GM19468 (cell line): ENCODE data around the gene CFAP74.

Experiments used
- ATAC-seq: cut with Tn5 transposase; IDR thresholded peaks from one replicate; pipeline ENCODE4 v1.9.1; 2021; ENCODE audit warnings: mild to moderate bottlenecking, moderate library complexity, moderate number of reproducible peaks; ENCODE audit not compliant: unreplicated experiment; ENCODE audit errors: extremely low read depth

The CFAP74 gene

DNA sequence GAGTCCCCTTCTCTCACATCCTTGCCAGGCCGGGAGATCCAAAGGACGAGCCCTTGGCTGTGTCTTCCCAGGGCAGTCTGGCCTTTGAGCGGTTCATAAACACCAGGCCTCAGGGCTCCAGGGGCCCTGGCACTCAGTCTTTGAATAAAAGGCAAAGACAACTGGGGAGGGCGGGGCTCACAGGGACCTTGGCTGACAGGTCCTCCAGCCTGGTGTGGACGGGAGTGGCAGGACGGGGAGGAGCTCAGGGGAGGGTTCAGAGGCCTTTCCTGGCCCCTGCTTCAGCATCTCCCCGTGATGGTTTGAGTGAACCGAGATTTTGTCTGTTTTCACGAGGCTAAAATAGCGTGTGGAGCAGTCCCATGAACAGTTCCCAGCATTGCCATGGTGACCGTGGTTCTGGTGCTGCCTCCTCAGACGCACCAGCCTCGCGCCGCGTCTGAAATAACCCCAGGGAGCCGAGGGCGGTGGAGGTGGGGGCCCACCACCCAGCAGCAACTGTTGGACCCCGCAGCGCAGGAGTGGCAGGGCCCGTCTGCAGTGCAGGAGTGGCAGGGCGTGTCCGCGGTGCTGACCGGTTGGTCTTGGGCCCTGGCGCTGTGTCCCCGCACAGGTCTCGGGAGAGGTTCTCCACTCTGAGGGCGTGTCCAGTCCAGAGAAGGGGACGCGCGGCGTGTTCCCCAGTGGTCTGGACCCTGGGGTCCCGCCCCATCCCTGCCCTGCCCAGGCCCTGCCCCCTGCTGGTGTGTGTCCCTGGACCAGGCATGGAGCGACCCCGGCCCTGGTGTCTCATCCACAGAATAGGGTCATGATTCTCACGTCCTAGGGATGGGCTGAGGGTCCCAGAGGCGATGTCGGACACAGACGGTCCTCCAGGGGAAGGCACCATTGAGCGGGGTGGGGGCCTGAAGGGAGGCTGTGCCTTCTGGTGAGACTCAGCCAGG is 39.5 kb upstream of the CFAP74 start:
- no peak for ATAC-seq

DNA sequence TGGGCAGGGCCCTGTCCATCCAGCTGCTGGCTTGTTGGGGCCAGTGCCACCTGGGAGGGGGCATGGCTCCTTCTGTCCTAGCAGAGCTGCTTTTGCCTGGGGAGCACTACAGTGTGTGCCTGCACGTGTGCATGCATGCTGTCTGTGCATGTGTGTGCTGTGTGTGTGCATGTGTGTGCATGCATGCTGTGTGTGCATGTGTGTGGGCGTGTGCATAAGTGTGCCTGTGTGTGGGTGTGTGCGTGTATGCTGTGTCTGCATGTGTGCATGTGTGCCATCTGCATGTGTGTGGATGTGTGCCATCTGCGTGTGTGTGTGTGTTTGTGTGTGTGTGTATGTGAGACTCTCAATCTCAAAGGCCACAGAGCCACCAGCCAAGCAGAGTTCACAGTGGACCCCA is 38.3 kb upstream of the CFAP74 start:
- ATAC-seq = no peak

DNA sequence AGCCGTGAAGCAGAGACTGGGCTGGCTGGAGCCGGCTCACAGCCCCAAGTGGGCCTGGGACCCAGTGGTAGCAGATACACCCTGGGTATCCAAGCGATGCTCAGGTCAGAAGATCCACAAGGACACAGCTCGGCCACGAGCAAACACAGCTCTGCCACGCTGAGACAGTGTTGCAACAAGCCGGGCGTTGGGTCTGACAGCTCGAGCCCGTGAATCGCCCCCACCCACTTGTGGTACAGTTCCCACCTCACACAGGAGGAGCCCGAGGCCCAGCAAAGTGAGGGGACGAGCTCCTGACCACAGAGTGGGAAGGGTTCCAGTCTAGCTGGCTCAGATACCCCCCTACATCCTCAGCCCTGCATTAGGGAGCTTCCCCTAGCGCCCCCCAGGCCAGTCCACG is 37.7 kb upstream of the CFAP74 start:
- no peak for ATAC-seq

DNA sequence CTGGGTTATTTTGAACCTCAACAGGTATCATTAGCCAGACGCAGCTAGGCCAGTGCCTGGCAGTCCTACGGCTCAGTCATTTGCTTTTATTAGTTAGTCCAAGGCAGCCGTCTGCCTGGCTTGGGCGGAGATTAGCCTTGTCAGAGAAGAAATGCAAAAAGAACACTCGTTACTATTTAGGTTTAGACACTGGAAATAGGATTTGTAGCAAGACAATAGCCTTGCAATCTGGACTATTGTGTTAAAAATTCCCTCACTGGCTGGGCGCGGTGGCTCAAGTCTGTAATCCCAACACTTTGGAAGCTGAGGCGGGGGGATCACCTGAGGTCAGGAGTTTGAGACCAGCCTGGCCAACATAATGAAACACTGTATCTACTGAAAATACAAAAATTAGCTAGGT is 35.7 kb upstream of the CFAP74 start:
- no peak for ATAC-seq

DNA sequence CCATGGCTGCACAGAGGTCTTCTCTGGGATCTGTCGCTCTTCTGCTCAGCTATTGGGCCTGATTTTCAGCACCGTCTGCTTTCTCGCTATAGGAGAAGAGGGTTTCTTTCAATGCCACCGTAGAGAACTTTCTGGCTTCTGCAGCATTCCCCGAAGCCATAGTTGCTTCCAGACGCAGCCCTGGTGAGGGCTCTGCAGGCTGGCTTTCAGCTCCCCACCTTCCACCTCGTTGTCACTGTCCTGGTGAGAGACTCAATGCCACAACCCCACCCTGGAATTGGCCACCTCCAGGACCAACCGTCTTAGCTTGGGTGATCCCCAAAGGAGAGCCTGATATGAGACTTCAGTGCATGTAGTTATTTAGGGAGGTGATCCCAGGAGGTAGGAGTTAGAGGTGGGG is 34.6 kb upstream of the CFAP74 start:
- ATAC-seq = no peak

DNA sequence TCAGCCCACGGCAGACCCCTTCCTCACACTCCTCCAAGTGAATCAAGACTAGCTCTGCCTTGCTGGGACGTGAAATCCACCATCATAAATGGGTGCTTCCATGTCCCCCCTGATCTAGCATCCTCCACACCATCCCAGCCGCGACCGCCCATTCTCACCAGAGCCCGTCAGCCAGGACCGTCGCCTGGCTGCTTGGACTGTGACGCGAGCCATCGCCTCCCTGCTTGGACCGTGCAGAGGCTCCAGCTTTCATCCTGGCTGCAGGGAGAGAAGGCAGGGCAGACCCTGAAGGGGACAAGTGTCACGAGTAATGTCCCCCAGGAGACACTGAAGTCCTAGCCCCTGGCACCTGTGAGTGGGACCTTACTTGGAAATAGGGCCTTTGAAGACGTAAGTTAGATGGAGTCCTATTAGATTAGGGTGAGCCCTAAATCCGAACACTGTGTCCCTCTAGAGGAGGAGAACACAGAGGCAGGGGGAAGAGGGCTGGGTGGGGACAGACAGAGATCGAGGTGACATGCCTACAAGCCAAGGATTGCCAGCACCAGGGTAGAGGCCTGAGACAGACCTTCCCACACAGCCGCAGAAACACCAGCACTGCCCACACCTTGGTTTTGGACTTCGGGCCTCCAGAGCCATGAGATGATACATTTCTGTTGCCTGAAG is 33.9 kb upstream of the CFAP74 start:
- ATAC-seq = no peak

DNA sequence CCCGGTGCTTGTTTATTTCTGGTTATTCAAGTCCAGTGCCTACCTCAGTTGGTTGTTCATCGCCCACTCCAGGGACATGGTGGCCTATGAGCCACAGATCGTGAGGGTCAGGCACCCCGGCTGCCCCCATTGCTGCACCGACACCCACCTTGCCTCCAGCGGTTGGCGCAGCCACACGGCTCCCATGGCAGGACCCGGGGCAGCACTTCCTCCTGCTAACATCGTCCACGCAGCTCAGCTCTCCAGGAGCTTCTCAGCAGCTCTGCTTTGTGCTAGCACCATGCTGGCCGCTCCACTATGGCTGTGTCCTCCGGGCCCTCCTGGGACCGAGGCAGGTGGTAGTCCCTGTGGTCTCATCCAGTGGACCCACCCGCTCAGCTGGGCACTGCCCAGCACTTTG is 32.7 kb upstream of the CFAP74 start:
- ATAC-seq = no peak

DNA sequence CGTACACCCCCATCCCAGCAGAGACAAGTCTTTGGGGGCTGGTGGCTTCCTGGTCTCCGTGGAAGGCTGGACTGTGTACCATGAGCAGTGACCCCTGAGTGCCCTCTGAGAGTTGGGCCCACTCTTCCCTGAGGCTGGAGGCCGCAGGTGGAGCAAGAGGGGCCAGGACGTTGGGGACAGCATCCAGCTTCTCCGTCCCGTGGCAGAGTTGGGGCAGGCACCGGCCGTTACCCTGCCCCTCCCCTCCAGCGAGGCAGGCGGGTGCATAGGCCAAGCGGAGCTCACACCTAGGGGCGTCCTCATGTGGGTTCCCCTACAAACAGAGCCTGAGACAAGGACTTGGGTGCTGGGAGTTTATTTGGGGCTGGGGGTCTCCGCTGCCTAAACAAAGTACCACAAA is 29.6 kb upstream of the CFAP74 start:
- ATAC-seq = no peak

DNA sequence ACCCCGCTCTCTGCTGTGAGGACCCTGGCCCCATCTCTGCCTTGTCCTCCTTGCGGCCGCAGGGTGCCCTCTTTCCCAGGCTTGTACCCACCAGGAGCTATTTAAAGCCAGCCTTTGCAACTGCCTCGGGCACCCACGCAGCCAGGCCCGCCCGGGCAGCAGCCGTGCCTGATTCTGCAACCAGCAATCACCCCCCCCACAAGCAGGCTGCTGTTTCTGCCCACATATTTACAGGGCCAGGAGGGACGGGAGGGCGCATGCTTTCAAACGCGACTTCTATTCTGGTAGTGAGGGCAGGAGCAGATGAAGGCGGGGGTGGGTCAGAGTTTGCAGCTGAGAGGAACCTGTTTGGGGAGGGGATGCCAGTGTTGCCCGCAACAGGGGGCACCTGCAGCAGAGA is 29.2 kb upstream of the CFAP74 start:
- no peak for ATAC-seq

DNA sequence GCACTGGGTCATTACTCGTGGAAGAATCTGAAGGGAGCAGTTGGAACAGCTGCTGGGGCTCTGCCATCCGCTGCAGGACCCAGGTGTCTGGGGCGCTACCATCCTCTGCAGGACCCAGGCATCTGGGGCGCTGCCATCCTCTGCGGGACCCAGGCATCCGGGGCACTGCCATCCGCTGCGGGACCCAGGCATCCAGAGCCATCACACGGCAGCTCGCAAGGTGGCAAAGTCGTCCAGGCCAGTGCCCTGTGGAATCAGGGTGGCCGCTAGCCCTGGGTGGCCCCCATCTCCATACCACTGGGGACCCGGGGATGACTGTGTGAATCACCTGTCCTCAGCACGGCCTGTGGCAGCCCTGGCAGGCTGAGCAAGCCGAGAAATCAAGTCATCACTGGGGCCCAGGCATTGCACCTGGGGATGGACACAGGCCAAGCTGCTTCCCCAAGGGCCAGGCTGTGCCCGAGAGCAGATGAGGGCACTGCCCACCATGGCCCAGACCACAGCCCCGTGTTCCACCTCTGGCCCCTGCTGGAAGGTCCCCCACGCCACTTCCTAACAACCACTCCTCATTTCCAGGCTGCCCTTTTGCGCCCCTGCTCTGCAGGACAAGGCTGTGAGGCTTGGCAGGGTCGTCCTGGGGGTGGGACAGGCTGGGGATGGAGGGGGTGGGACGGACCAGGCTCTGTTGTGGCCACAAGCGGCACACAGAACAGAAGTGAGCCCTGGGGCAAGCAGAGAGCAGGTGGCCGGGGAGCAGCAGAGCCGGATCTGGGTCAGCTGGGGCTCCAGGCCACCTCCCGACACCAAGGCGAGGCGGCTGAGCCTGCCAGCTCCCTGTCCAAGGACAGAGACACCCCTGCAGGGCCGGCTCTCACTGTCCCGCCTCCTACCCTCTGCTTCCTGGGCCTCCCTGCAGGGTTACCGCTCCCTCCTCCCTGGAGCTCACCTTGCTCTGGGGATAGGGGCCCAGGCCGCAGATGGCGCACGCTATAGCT is 28.3 kb upstream of the CFAP74 start:
- no peak for ATAC-seq

DNA sequence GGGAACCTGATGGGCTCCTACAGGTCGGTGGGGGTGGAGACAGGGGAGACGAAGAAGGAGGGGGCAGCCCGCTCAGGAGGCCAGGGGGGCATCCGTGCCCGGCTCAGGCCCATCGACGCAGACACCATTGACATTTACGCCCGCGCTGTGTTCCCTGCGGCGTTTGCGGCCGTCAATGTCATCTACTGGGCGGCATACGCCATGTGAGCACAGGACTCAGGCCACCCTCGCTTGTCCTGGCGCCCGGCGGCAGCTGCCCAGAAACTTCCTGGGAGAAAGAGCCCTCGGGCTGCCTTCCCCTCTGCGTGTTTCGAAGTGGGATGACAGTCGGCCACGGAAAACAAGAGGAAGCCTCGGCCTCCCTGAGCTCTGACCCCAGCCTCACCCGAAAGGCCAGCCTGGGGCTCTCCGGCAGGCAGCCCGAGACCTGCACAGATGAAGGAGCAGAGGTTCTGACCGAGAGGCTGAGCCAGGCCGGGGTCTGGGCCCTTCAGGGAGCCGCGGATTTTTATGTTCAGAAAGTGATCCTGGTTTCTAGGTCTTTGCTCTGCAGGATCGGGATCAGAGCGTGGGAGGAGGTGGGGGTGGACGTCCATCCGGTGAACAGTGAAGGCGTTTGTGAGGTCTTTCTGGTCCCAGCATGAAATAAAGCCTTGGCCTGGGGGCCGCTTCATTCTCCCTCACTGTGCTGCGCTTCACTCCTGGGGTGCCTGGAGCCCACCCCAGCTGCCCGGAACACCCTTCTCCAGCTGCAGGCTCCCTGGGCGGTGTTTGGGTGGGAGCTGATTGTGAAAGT is 26.7 kb upstream of the CFAP74 start:
- no peak for ATAC-seq

DNA sequence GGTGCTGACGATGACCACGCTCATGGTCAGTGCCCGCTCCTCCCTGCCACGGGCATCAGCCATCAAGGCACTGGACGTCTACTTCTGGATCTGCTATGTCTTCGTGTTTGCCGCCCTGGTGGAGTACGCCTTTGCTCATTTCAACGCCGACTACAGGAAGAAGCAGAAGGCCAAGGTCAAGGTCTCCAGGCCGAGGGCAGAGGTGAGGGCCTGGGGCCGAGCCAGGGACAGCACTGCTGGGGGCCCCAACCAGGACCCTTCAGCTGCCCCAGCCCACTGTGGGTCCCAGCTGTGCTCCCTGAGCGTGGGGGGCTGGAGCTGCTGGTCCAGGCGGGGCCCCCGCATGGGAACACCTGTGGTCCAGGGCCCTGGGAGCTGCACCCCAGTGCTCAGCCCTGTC is 26.0 kb upstream of the CFAP74 start:
- ATAC-seq = no peak

DNA sequence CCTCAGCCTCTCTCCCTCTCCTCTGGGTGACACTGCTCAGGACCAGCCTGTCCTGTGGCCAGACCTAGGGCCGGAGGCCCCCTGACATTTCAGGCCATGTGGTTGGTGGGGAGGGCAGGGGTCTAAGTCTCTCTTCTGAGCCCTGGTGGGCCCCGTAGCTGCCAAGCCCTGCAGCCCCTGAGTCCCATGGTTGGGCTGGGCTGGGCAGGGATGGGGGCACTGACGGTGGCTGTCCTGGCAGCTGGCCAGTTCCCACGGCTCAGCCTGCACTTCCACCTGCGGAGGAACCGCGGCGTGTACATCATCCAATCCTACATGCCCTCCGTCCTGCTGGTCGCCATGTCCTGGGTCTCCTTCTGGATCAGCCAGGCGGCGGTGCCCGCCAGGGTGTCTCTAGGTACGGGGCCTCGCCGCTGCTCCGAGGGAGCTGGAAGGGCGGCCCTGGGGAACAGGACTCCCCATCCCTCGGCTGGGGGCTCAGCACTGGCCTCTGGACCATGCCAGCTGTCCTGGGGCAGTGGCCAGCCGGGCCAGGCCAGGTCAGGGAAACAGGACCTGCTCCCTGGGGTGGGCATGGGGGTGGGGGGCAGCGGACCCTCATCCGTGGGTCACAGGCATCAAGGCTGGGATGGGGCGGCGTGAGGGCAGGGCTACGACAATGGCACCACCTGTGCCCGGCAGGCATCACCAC is 25.4 kb upstream of the CFAP74 start:
- no peak for ATAC-seq

DNA sequence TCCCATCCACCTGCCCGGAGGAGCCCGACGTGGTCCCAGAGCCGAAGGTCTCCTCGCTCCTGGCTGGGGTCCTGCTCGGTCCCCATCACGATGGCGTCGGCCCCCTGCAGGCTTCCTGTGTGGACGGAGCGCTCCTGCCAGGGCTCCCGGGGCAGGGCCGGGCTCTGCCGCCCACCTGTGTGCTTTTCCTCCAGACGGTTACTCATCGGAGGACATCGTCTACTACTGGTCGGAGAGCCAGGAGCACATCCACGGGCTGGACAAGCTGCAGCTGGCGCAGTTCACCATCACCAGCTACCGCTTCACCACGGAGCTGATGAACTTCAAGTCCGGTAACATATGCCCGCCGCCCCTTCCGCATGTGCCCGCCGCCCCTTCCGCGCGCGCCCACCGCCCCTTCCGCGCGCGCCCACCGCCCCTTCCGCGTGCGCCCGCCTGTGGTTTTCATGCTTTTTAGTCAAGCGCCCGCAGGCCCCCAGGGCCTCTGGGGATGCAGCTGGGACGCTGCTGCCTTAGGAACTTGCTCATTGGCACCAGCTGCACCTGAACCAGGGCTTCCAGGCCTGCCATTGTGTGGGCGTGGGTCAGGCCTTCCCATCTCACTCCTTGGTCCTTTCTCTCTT is 24.5 kb upstream of the CFAP74 start:
- ATAC-seq = no peak

DNA sequence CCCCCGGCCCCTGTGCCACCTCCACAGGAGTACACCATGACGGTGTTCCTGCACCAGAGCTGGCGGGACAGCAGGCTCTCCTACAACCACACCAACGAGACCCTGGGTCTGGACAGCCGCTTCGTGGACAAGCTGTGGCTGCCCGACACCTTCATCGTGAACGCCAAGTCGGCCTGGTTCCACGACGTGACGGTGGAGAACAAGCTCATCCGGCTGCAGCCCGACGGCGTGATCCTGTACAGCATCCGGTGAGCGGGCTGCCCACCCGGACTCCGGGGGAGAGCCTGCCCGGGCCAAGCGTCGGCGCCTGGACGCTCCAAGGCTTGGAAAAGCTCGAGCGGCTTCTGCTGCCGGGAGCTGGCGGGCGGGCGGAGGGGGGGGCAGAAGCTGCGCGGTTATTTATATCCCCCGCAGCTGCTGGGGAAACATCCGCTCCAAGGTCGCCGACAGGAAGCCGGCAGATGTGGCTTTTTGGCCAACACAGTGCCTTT is 21.9 kb upstream of the CFAP74 start:
- no peak for ATAC-seq

DNA sequence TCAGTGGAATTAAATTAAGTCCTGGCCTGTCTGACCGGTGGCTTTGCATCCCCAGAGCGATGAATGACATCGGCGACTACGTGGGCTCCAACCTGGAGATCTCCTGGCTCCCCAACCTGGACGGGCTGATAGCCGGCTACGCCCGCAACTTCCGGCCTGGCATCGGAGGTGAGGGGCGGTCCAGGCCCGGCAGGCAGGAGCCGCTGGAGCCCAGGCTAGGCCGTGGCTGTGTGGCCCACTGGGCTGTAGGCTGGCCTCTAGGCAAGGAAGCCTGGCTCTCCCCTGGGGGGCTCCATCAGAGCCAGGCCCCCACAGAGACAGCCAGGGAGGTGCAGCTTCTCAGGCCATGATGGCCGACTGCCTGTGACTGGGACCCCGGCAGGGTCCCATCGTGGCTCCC is 21.3 kb upstream of the CFAP74 start:
- ATAC-seq = no peak

DNA sequence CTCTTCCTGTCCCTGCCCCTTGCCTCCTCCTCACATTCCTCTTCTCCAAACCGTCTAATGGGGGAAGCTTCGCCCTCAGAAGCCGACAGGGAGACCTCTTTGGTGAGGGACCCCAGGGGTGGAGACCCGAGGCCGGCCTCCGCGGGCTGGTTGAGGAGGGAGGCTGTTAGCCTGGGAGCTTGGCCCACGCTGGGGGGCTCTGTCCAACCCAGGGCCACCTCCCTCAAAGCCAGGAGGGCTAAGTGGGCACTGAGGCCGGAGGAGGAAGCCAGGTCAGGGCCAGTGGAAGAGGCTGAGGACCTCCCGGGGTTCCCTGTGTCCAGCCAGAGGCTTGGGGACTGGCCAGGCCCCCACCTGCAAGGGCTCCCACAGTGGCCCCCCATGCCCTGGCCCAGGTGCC is 20.9 kb upstream of the CFAP74 start:
- no peak for ATAC-seq

DNA sequence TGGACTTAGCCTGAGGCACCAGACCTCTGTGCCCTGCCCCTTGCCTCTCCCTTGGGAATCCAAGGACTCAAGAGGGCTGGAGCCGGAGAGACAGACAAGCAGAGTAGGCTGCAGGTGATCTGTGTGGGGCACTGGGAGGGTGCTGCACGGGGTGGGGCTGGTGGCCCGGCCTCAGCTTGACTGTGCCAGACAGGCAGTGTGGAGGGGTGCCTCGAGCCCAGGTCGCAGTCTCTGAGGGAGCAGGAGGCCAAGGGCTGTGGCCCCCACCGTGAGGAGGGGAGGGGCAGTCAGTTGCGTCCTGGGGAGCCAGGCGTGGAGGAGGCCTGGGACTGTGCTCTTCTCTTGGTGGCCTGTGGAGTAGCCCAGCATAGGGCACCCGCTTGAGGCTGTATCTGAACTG is 19.6 kb upstream of the CFAP74 start:
- ATAC-seq = no peak
